ENCODE measurements around the gene SLC25A29.

GRCh38 chr14:100312877-100313400 lies 6.7 kb upstream of the SLC25A29 start:
- TF ChIP-seq MAX (IDR thresholded peaks at IDR 0.05) (no peak), HOXB13 (CRISPR knock-in tag; IDR thresholded peaks at IDR 0.05; ENCODE audit: low read depth) (no peak), ZC3H11A (IDR thresholded peaks at IDR 0.05) (no peak), POLR2A (IDR thresholded peaks at IDR 0.05; ENCODE audit: low read length) (no peak), CHD4 (IDR thresholded peaks at IDR 0.05; ENCODE audit: borderline replicate concordance) (no peak), CTCF (IDR thresholded peaks at IDR 0.05) (no peak), ZFP36 (IDR thresholded peaks at IDR 0.05; ENCODE audit: borderline replicate concordance, partially characterized antibody) (no peak), ELK1 (IDR thresholded peaks at IDR 0.05; ENCODE audit: low read depth, low read length) (no peak), MYC (IDR thresholded peaks at IDR 0.05; ENCODE audit: borderline replicate concordance, low read length) (no peak)

Data from A549 (cell line).